A673 (cell line): ENCODE measurements around the gene IGSF22. TPM values are rescaled to one million over a fixed set of nuclear protein-coding genes. Genes with fewer than 3 reads are reported as not detected.

Source experiments
- BruUV-seq: library from RNA; stranded (reverse); fragments of 400-500 nt; replicated peaks from 2 replicates; lab custom pipeline; 2021; lab: Mats Ljungman, UMichigan
- CTCF ChIA-PET: fragments of 300-600 bp; sonication (Branson Sonifier 250); formaldehyde crosslinking; loops from one replicate; lab custom pipeline; 2022; ENCODE audit warnings: antibody characterized with exemption; lab: Charles Lee
- POLR2A ChIA-PET: fragments of 300-600 bp; sonication (Branson Sonifier 250); formaldehyde crosslinking; loops from one replicate; lab custom pipeline; 2022; ENCODE audit warnings: antibody characterized with exemption; ENCODE audit not compliant: low non-redundant PET; lab: Charles Lee
- DNase-seq: peaks from one replicate; pipeline ENCODE4 v3.0.0-alpha.2; 2015; ENCODE audit warnings: low spot score
- H3K27ac ChIP-seq: fragments of 200-600 bp; sonication (generic); 2 replicates; pipeline ENCODE4 v1.5.1; 2016; ENCODE audit warnings: mixed run types, low read depth, mild to moderate bottlenecking, mixed read lengths, antibody characterized with exemption, low read length; ENCODE audit not compliant: poor library complexity, severe bottlenecking
- H3K27me3 ChIP-seq: fragments of 200-600 bp; sonication (generic); replicated peaks from 2 replicates; pipeline ENCODE4 v1.6.1; 2017; ENCODE audit warnings: mixed run types, low read depth, mild to moderate bottlenecking, mixed read lengths, antibody characterized with exemption, low read length; ENCODE audit not compliant: insufficient read depth, poor library complexity
- H3K36me3 ChIP-seq: fragments of 200-600 bp; sonication (generic); 2 replicates; pipeline ENCODE4 v1.6.1; 2016; ENCODE audit warnings: mixed run types, mild to moderate bottlenecking, mixed read lengths, antibody characterized with exemption, low read length; ENCODE audit not compliant: insufficient read depth, poor library complexity, severe bottlenecking
- H3K4me1 ChIP-seq: fragments of 200-600 bp; sonication (generic); 2 replicates; pipeline ENCODE4 v1.6.1; 2017; ENCODE audit warnings: mixed run types, mild to moderate bottlenecking, mixed read lengths, antibody characterized with exemption, low read length; ENCODE audit not compliant: insufficient read depth, poor library complexity, severe bottlenecking
- H3K4me3 ChIP-seq: fragments of 200-600 bp; sonication (generic); 2 replicates; pipeline ENCODE4 v1.5.1; 2016; ENCODE audit warnings: low read depth, mixed run types, mild to moderate bottlenecking, mixed read lengths, low read length; ENCODE audit not compliant: poor library complexity, severe bottlenecking
- H3K9me3 ChIP-seq: fragments of 200-600 bp; sonication (generic); 2 replicates; pipeline ENCODE4 v1.6.1; 2016; ENCODE audit warnings: mixed run types, low read depth, mild to moderate bottlenecking, mixed read lengths, antibody characterized with exemption, low read length; ENCODE audit not compliant: poor library complexity, severe bottlenecking
- CTCF ChIP-seq: fragments of 300-800, 200-600 bp; sonication (generic); conservative IDR thresholded peaks from 2 replicates; pipeline ENCODE4 v1.5.1; 2017; ENCODE audit warnings: low read depth, mild to moderate bottlenecking, antibody characterized with exemption, low read length, moderate library complexity, mixed read lengths
- EZH2 ChIP-seq: fragments of 200-600 bp; sonication (generic); IDR thresholded peaks from 2 replicates; pipeline ENCODE4 v1.6.1; 2017; ENCODE audit warnings: borderline replicate concordance, low read depth, mild to moderate bottlenecking, mixed read lengths, antibody characterized with exemption, low read length; ENCODE audit not compliant: poor library complexity, severe bottlenecking
- intact Hi-C: fragments of 100-400 bp; cut with micrococcal nuclease; formaldehyde crosslinking; loops from one replicate; pipeline ENCODE4 v1.10.0; 2022; ENCODE audit not compliant: unreplicated experiment
- total RNA-seq: library from RNA; stranded (reverse); gene quantifications from 2 replicates; pipeline ENCODE4 v1.2.3, GENCODE V29; 2021

IGSF22 gene
- total RNA-seq, 1 experiment from 2014 or later: not detected

- intact Hi-C loops: loop anchor here (10.0 kb wide), 1 partner anchor 184 kb away; no protein-coding TSS in a partner anchor
Measured at GRCh38 chr11:18728658-18729057, 2.7 kb upstream of the IGSF22 start.

GRCh38 chr11:18727479-18728236, 1.7 kb upstream of the IGSF22 start:
- intact Hi-C loops: loop anchor here (10.0 kb wide), 1 partner anchor 183 kb away; no protein-coding TSS in a partner anchor
- DNase-seq: peak; percentile 52
- no peak overlapping the region for H3K4me3 ChIP-seq
- H3K36me3 ChIP-seq: no peaks in the 10 kb centered on the region
- no peaks in the 10 kb centered on the region for H3K27me3 ChIP-seq
- no peak overlapping the region for H3K27ac ChIP-seq
- no peaks in the 10 kb centered on the region for H3K9me3 ChIP-seq
- BruUV-seq: no TSS peak
- no peaks in the 10 kb centered on the region for H3K4me1 ChIP-seq
- TF ChIP-seq EZH2 (no peak), CTCF (peak; percentile 76)
- POLR2A ChIA-PET: no interaction called here
- CTCF ChIA-PET: interaction anchor here (0.5 to 1.0 kb wide), 3 partner anchors 31 to 377 kb away, joined by 3 to 5 read pairs (median 3); no protein-coding TSS in a partner anchor

More at GRCh38 chr11:18728658-18729057, 2.7 kb upstream of the IGSF22 start:
- no peak overlapping the region for H3K4me3 ChIP-seq
- no peak for DNase-seq
- CTCF ChIA-PET: no interaction called here
- H3K27me3 ChIP-seq: no peaks in the 10 kb centered on the region
- H3K4me1 ChIP-seq: no peaks in the 10 kb centered on the region
- POLR2A ChIA-PET: no interaction called here
- H3K27ac ChIP-seq: no peak overlapping the region
- no peaks in the 10 kb centered on the region for H3K36me3 ChIP-seq
- BruUV-seq: no TSS peak
- TF ChIP-seq EZH2 (no peak), CTCF (no peak)
- no peaks in the 10 kb centered on the region for H3K9me3 ChIP-seq

- Histone ChIP-seq H3K27me3 (no peaks in the 10 kb centered on the region), H3K4me3 (no peak overlapping the region), H3K4me1 (peaks cover 3% of the 10 kb centered on the region), H3K27ac (no peak overlapping the region), H3K9me3 (no peaks in the 10 kb centered on the region), H3K36me3 (no peaks in the 10 kb centered on the region)
- ChIA-PET CTCF (no interaction called here), POLR2A (no interaction called here)
- intact Hi-C loops: loop anchor here (10.0 kb wide), 1 partner anchor 179 kb away; no protein-coding TSS in a partner anchor
- DNase-seq: no peak
- TF ChIP-seq EZH2: no peak
- no peak for TF ChIP-seq CTCF
- BruUV-seq: no TSS peak
Measured at GRCh38 chr11:18723991-18724390, 2.0 kb downstream of the IGSF22 start.
